Endothelial cell of umbilical vein (primary cell): ENCODE measurements around the gene TSPAN18. TPM values are rescaled to one million over a fixed set of nuclear protein-coding genes. Genes with fewer than 3 reads are reported as not detected.

Experiments
- BruUV-seq: library from RNA; stranded (reverse); fragments of 400-500 nt; replicated peaks from 2 replicates; lab custom pipeline; 2021; lab: Mats Ljungman, UMichigan
- CTCF ChIA-PET: fragments of 300-600, 350-600 bp; sonication (Branson Sonifier 250); formaldehyde crosslinking; loops from one replicate; lab custom pipeline; 2021; ENCODE audit warnings: antibody characterized with exemption, inconsistent platforms; lab: Charles Lee
- POLR2A ChIA-PET: fragments of 300-600, 350-600 bp; sonication (Branson Sonifier 250); formaldehyde crosslinking; loops from one replicate; lab custom pipeline; 2021; ENCODE audit warnings: antibody characterized with exemption, inconsistent platforms; lab: Charles Lee
- DNase-seq: peaks from one replicate; pipeline ENCODE4 v3.0.0-alpha.2; 2011; ENCODE audit warnings: low read depth, low spot score
- FAIRE-seq: peaks from 2 replicates; lab custom pipeline; 2011; peaks lifted over from hg19 to GRCh38; lab: Jason Lieb, UNC
- H2AFZ ChIP-seq: 2 replicates; pipeline ENCODE4 v1.6.0; 2012; ENCODE audit warnings: low read depth, low read length, control low read depth, inconsistent platforms
- H3K27ac ChIP-seq: 2 replicates; pipeline ENCODE4 v1.5.1; 2011; ENCODE audit warnings: low read depth, mild to moderate bottlenecking, control low read depth, low read length, moderate library complexity; ENCODE audit not compliant: insufficient read depth
- H3K27me3 ChIP-seq, 2 experiments: 2 replicates each; pipeline versions ENCODE4 v1.6.0 to v1.6.1; 2011; ENCODE audit warnings: low read length in 2 of 2, mixed read lengths in 1 of 2; ENCODE audit not compliant: control insufficient read depth in 2 of 2, insufficient read depth in 2 of 2
- H3K36me3 ChIP-seq, 2 experiments: 2 replicates in 1 of 2; 3 replicates in 1 of 2; pipeline ENCODE4 v1.5.1; 2011; ENCODE audit warnings: low read length in 2 of 2, mild to moderate bottlenecking in 1 of 2, moderate library complexity in 1 of 2; ENCODE audit not compliant: control insufficient read depth in 2 of 2, insufficient read depth in 2 of 2; ENCODE audit errors: extremely low read depth in 1 of 2
- H3K4me1 ChIP-seq: 3 replicates; pipeline ENCODE4 v1.5.1; 2011; ENCODE audit warnings: mild to moderate bottlenecking, low read length; ENCODE audit not compliant: control insufficient read depth, insufficient read depth; ENCODE audit errors: extremely low read depth
- H3K4me2 ChIP-seq: 2 replicates; pipeline ENCODE4 v1.6.1; 2011; ENCODE audit warnings: low read length, control low read depth, mixed read lengths; ENCODE audit not compliant: insufficient read depth
- H3K4me3 ChIP-seq, 3 experiments: fragments of 200-600 bp in 1 of 3; sonication (generic), shearing (Covaris generic) in 1 of 3; replicated peaks in 1 of 3; 2 replicates each; pipeline ENCODE4 v1.5.1; 2011 to 2016; ENCODE audit warnings: control low read depth in 3 of 3, low read length in 3 of 3, mild to moderate bottlenecking in 2 of 3, inconsistent platforms in 1 of 3, low read depth in 1 of 3, moderate library complexity in 1 of 3; ENCODE audit not compliant: insufficient read depth in 1 of 3
- H3K79me2 ChIP-seq: 2 replicates; pipeline ENCODE4 v1.6.0; 2012; ENCODE audit warnings: low read length, inconsistent platforms; ENCODE audit not compliant: control insufficient read depth, insufficient read depth
- H3K9ac ChIP-seq: replicated peaks from 2 replicates; pipeline ENCODE3; 2011; ENCODE audit warnings: low read length, control low read depth; ENCODE audit not compliant: insufficient read depth; ENCODE audit errors: extremely low read depth
- H3K9me1 ChIP-seq: replicated peaks from 3 replicates; pipeline ENCODE4 v1.6.0; 2011; ENCODE audit warnings: mild to moderate bottlenecking, low read length; ENCODE audit not compliant: control insufficient read depth, insufficient read depth; ENCODE audit errors: extremely low read depth
- H3K9me3 ChIP-seq: replicated peaks from 2 replicates; pipeline ENCODE4 v1.5.1; 2012; ENCODE audit warnings: low read length, inconsistent platforms; ENCODE audit not compliant: control insufficient read depth, insufficient read depth
- H4K20me1 ChIP-seq: replicated peaks from 2 replicates; pipeline ENCODE3; 2011; ENCODE audit warnings: mild to moderate bottlenecking, low read length; ENCODE audit not compliant: control insufficient read depth, insufficient read depth; ENCODE audit errors: extremely low read depth
- EZH2 ChIP-seq: IDR thresholded peaks from 2 replicates; pipeline ENCODE4 v1.6.1; 2012; ENCODE audit warnings: borderline replicate concordance, low read depth, mild to moderate bottlenecking, moderate library complexity, low read length, inconsistent platforms; ENCODE audit not compliant: severe bottlenecking
- FOS ChIP-seq: IDR thresholded peaks from 2 replicates; pipeline ENCODE4 v1.6.1; 2011; ENCODE audit warnings: mild to moderate bottlenecking, low read length, moderate library complexity, borderline replicate concordance; ENCODE audit not compliant: insufficient read depth
- GATA2 ChIP-seq: IDR thresholded peaks from 2 replicates; pipeline ENCODE4 v1.7.0; 2011; ENCODE audit warnings: low read depth, mild to moderate bottlenecking, moderate library complexity, mixed read lengths, low read length; ENCODE audit not compliant: insufficient read length, insufficient read depth
- JUN ChIP-seq: IDR thresholded peaks from 2 replicates; pipeline ENCODE4 v1.6.1; 2011; ENCODE audit warnings: borderline replicate concordance, low read depth; ENCODE audit not compliant: insufficient read length, insufficient read depth
- MYC ChIP-seq: IDR thresholded peaks from one replicate; pipeline ENCODE4 v1.6.1; 2011; ENCODE audit warnings: mild to moderate bottlenecking, low read depth, low read length
- POLR2A ChIP-seq: IDR thresholded peaks from 2 replicates; pipeline ENCODE4 v1.6.1; 2012; ENCODE audit warnings: low read depth, mild to moderate bottlenecking, control low read depth, low read length
- POLR2AphosphoS5 ChIP-seq: IDR thresholded peaks from 2 replicates; pipeline ENCODE4 v1.6.1; 2012; ENCODE audit warnings: low read depth, mild to moderate bottlenecking, control low read depth, low read length, moderate library complexity; ENCODE audit not compliant: insufficient read depth
- dilution Hi-C: fragments of 300-500 bp; cut with MboI; formaldehyde crosslinking; loops from one replicate; pipeline ENCODE4 v1.15.0; 2019; ENCODE audit warnings: low sequenced_read_pairs; ENCODE audit not compliant: extremely low pct_ligation_motif_present
- intact Hi-C: fragments of 100-400 bp; cut with micrococcal nuclease; formaldehyde crosslinking; loops from one replicate; pipeline ENCODE4 v1.10.0; 2022
- polyA plus RNA-seq, 4 experiments: library from polyadenylated mRNA; depleted of rRNA in 3 of 4; stranded (reverse) in 3 of 4; unstranded in 1 of 4; fragments of >200 nt; gene quantifications; 2 replicates each; pipeline versions ENCODE4 v1.2.1 to v1.2.3, GENCODE V29; 2011 to 2012; ENCODE audit warnings: missing spikeins in 1 of 4
- total RNA-seq: library from RNA; stranded (reverse); gene quantifications from 2 replicates; pipeline ENCODE4 v1.2.3, GENCODE V29; 2021
- TF ChIP-seq, protein P1 (sequence below), 2 donors: IDR thresholded peaks; 1 replicate in 1 of 2; 2 replicates in 1 of 2; pipeline ENCODE4 v1.5.1; 2011; ENCODE audit warnings: low read length in 2 of 2, mild to moderate bottlenecking in 2 of 2, moderate library complexity in 2 of 2, control low read depth in 1 of 2, inconsistent platforms in 1 of 2, low read depth in 1 of 2; ENCODE audit not compliant: insufficient read depth in 1 of 2; ENCODE audit errors: extremely low read depth in 1 of 2
- TF ChIP-seq, protein P2 (sequence below): IDR thresholded peaks from 2 replicates; pipeline ENCODE4 v1.6.1; 2011; ENCODE audit not compliant: insufficient read depth, insufficient read length

The TSPAN18 gene
- total and polyA plus RNA-seq, 2 donors (not counting 3 experiments of a cell fraction or from before 2014, with no cell fraction given): 32.2 to 118 TPM

DNA sequence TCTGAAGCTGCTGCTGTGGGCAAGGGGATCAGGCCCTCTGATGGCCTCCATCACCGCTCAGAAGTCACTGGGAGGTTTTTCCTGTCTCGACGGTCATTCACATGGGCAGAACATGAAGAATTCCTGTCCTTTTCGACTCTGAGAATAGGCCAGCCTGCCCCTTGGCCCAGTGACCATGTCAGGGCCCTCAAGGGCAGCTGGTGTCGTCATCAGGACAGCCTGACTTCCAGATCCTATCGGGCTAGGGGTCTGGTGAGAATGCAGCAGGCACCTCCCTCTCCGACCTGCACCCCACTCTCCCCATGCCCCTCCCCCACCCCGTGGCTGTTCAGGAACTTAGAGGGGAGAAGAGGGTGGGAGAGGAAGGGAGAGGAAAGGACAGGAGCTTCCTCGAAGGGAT, 220.4 kb downstream of the TSPAN18 start:
- no peak for FAIRE-seq
- H3K27me3 ChIP-seq: no peaks in the 10 kb centered on the region
- no TSS peak for BruUV-seq

More for the DNA sequence above, 220.4 kb downstream of the TSPAN18 start:
- intact Hi-C loops: no loop called here
- dilution Hi-C loops: no loop called here
- Histone ChIP-seq H3K4me1 (peaks cover 3% of the 10 kb centered on the region), H3K79me2 (no peaks in the 10 kb centered on the region), H4K20me1 (peaks cover 2% of the 10 kb centered on the region), H3K9me3 (no peaks in the 10 kb centered on the region), H3K9ac (no peak overlapping the region), H3K4me2 (no peak overlapping the region), H3K36me3 (no peaks in the 10 kb centered on the region), H3K27ac (no peak overlapping the region), H2AFZ (no peak overlapping the region), H3K4me3 (no peak overlapping the region), H3K9me1 (no peaks in the 10 kb centered on the region)
- CTCF ChIA-PET: interaction anchor here (1.0 to 24.5 kb wide), 6 partner anchors 9 to 825 kb away, joined by 3 to 1618 read pairs (median 10); no protein-coding TSS in a partner anchor
- TF ChIP-seq EZH2 (no peak), POLR2AphosphoS5 (no peak), FOS (no peak), MYC (no peak), JUN (no peak), GATA2 (no peak), POLR2A (no peak)
- TF ChIP-seq, protein P1, sequence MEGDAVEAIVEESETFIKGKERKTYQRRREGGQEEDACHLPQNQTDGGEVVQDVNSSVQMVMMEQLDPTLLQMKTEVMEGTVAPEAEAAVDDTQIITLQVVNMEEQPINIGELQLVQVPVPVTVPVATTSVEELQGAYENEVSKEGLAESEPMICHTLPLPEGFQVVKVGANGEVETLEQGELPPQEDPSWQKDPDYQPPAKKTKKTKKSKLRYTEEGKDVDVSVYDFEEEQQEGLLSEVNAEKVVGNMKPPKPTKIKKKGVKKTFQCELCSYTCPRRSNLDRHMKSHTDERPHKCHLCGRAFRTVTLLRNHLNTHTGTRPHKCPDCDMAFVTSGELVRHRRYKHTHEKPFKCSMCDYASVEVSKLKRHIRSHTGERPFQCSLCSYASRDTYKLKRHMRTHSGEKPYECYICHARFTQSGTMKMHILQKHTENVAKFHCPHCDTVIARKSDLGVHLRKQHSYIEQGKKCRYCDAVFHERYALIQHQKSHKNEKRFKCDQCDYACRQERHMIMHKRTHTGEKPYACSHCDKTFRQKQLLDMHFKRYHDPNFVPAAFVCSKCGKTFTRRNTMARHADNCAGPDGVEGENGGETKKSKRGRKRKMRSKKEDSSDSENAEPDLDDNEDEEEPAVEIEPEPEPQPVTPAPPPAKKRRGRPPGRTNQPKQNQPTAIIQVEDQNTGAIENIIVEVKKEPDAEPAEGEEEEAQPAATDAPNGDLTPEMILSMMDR (IDR thresholded peaks at IDR 0.05; ENCODE audit: extremely low read depth in 1 of 2, insufficient read depth in 1 of 2, low read depth in 1 of 2, low read length in 2 of 2): no peak
- TF ChIP-seq, protein P2, sequence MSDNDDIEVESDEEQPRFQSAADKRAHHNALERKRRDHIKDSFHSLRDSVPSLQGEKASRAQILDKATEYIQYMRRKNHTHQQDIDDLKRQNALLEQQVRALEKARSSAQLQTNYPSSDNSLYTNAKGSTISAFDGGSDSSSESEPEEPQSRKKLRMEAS: no peak
- POLR2A ChIA-PET: no interaction called here
- no peak for DNase-seq
